ENCODE results near the gene CATSPER3.

Gene CATSPER3

DNA sequence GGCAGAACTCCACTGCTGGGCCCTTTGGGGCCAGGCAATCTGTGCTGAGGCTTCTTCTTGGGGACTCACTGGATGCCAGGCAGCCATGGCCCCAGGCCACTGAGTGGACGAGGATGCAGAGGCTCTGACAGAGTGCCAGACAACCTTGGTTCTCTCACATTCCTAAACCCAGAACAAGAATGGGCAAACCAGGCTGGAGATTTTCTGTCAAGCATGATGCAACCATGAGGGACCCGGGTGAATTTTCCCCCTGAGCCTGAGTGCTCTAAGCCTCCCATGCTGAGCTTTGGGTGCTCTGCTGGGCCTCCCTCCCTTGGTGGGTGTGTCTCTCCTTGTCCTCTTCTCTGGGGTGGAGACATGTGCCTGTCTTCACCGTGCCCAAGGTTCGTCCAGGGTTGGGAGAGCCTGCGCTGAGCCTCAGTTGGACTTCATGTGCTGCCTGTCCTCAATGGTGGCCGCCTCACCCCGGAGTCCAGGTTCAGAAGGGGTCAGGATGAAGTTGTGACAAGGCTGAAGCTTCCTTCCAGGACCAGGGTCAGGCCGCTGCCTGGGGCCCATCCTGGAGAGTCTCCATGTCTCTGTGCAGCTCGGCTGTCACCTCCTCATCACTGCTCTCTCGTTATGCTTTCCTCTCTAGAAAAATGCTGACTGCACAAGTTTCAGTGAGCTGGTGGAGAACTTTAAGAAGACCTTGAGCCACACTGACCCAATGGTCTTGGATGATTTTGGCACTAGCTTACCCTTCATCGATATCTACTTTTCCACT lies 42.2 kb downstream of the CATSPER3 start:
- Histone ChIP-seq H3K36me3 (ENCODE audit: control insufficient read depth in 5 of 5, insufficient read depth in 5 of 5, low read length in 5 of 5) (no peaks in the 10 kb centered on the region), H3K4me3 (ENCODE audit: low read depth in 1 of 5, low read length in 5 of 5) (no peak overlapping the region), H3K27me3 (ENCODE audit: control insufficient read depth in 5 of 5, insufficient read depth in 4 of 5, low read length in 5 of 5) (no peaks in the 10 kb centered on the region), H3K4me1 (ENCODE audit: control insufficient read depth in 5 of 5, insufficient read depth in 5 of 5, low read length in 5 of 5) (peaks cover 0 to 21% (median 10%) of the 10 kb centered on the region in 5 donors), H3K27ac (ENCODE audit: low read depth, low read length) (no peak overlapping the region), H3K9me3 (ENCODE audit: control insufficient read depth in 5 of 5, low read length in 5 of 5) (no peaks in the 10 kb centered on the region), H3K9ac (ENCODE audit: low read length in 5 of 5) (no peak overlapping the region)

DNA sequence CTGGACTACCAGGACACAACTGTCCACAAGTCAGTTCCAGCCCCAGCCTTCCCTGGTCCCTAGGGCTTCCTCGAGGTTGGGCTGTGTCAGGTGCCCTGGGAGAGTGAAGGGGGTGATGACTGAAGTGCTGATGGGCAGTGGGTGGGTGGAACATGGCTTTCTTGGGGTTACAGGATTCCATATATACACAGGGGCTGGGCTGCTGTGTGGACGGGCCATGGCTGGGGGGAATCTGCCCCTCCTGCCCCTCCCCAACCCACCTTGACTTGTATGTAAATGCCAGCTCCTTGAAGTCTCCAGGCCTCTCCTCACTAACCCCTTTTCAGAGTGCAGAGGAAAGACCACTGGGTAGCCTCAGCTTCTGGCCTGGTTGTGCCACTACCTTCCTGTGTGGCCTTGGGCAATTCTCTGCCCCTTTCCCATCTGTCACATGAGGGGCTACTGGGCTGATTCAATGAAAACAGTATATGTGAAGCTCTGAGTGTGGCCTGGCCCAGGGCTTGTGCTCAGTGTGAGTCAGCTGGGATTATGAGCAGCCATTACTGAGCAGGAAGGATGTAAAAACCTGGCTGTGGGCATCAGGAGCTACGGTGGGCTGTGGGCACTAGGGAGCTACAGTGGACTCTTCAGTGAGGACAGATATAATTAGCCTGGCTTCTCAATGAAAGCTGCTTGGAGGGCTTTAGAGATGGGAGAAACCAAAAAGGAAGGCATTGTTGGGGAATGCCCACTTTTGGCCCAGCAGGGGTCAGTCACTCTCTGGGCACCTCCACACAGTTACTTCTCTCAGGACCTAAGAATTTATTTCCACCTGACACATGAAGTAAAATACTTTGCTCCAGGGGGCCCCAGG lies 43.0 kb downstream of the CATSPER3 start:
- Histone ChIP-seq H3K4me3 (ENCODE audit: low read depth in 1 of 5, low read length in 5 of 5) (no peak overlapping the region), H3K9me3 (ENCODE audit: control insufficient read depth in 5 of 5, low read length in 5 of 5) (no peaks in the 10 kb centered on the region), H3K27me3 (ENCODE audit: control insufficient read depth in 5 of 5, insufficient read depth in 4 of 5, low read length in 5 of 5) (no peaks in the 10 kb centered on the region), H3K4me1 (ENCODE audit: control insufficient read depth in 5 of 5, insufficient read depth in 5 of 5, low read length in 5 of 5) (peaks cover 1 to 21% (median 10%) of the 10 kb centered on the region in 5 donors), H3K27ac (ENCODE audit: low read depth, low read length) (no peak overlapping the region), H3K9ac (ENCODE audit: low read length in 5 of 5) (no peak overlapping the region), H3K36me3 (ENCODE audit: control insufficient read depth in 5 of 5, insufficient read depth in 5 of 5, low read length in 5 of 5) (no peaks in the 10 kb centered on the region)

DNA sequence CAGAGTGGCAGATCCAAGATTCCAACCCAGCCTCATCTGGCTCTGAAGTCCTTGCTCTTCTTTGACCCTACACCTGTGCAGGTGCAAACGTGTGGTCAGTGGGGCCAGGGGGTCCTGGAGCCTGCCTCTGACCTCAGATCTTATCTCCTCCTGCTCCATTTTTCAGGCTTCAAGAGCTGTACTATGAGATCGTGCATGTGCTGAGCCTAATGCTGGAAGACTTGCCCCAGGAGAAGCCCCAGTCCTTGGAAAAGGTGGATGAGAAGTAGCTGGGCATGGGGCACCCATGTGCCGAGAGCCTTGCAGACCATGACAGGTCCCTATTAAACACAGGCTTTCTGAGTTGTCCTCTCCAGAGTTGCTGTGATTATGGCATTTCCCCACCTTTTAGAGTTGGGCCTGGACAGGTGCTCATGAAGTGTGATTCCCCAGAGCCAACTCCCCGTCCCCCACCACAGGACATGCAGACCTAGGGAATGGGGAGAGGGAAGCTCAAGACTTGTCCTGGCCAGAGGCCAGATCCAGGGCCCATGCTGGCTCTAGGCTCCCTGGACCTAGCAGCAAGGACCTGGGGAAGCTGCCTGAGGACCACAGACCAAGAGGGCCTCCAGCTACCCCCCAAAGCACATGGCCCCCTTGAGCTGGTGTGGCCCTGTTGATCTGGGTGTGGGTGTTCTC lies 43.8 kb downstream of the CATSPER3 start:
- H3K4me1 ChIP-seq (ENCODE audit: control insufficient read depth in 5 of 5, insufficient read depth in 5 of 5, low read length in 5 of 5), result peaks cover 1 to 21% (median 10%) of the 10 kb centered on the region in 5 donors
- H3K36me3 ChIP-seq (ENCODE audit: control insufficient read depth in 5 of 5, insufficient read depth in 5 of 5, low read length in 5 of 5), result no peaks in the 10 kb centered on the region
- no peak overlapping the region for H3K27ac ChIP-seq (ENCODE audit: low read depth, low read length)

DNA sequence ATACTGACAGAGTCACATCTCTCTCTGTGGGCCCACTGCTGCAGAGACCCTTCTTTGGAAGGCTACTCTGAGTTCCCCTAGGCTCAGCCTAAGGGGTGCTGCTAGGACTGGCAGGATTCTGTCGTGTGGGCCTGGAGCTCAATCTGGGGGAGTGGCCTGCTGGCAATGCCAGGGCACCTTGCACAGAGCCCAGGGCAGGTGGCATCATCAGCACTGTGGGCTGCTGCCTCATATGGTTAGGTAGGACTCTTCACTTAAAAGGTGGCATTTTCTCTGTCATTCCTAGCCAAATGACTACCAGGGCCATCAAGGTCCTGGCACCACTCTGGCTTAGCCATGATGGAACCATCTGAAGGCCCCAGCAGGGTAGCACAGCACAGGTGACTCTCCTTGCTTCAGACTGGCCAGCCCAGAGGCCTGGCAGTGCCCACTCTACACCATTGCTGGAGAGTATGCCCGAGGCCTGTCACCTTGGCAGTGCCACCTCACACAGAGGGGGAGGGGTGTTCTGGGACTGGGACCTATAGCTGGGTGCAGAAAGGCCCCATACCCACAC lies 44.4 kb downstream of the CATSPER3 start:
- Histone ChIP-seq H3K9me3 (ENCODE audit: control insufficient read depth in 5 of 5, low read length in 5 of 5) (no peaks in the 10 kb centered on the region), H3K27ac (ENCODE audit: low read depth, low read length) (no peak overlapping the region), H3K4me1 (ENCODE audit: control insufficient read depth in 5 of 5, insufficient read depth in 5 of 5, low read length in 5 of 5) (peaks cover 1 to 21% (median 10%) of the 10 kb centered on the region in 5 donors), H3K36me3 (ENCODE audit: control insufficient read depth in 5 of 5, insufficient read depth in 5 of 5, low read length in 5 of 5) (no peaks in the 10 kb centered on the region), H3K4me3 (ENCODE audit: low read depth in 1 of 5, low read length in 5 of 5) (no peak overlapping the region), H3K9ac (ENCODE audit: low read length in 5 of 5) (no peak overlapping the region), H3K27me3 (ENCODE audit: control insufficient read depth in 5 of 5, insufficient read depth in 4 of 5, low read length in 5 of 5) (no peaks in the 10 kb centered on the region)

More for the DNA sequence above, 43.8 kb downstream of the CATSPER3 start:
- H3K9me3 ChIP-seq (ENCODE audit: control insufficient read depth in 5 of 5, low read length in 5 of 5), result no peaks in the 10 kb centered on the region
- H3K9ac ChIP-seq (ENCODE audit: low read length in 5 of 5), result no peak overlapping the region
- no peaks in the 10 kb centered on the region for H3K27me3 ChIP-seq (ENCODE audit: control insufficient read depth in 5 of 5, insufficient read depth in 4 of 5, low read length in 5 of 5)
- H3K4me3 ChIP-seq (ENCODE audit: low read depth in 1 of 5, low read length in 5 of 5), result no peak overlapping the region

DNA sequence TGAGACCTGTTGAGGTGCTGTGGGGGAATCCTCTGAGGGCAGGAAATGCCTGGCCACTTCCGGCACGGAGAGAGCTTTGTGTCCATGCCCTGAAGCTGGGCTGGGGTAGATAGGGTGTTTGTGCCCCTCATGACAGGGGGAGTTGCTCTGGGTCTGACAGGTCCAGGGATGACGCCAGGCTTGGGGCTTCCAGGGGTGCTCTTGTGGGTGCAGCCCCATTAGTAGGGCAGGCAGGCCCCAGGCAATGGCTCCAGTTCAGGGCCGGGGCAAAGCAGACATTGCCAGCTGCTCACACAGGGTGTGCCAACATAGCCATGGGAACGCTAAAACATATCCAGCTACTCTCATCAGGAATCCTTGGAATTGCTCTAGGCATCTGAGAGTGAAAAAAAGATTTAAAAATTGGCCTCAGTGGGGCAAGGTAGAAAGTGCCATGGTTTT lies 45.3 kb downstream of the CATSPER3 start:
- peaks cover 1 to 21% (median 10%) of the 10 kb centered on the region in 5 donors for H3K4me1 ChIP-seq (ENCODE audit: control insufficient read depth in 5 of 5, insufficient read depth in 5 of 5, low read length in 5 of 5)
- no peaks in the 10 kb centered on the region for H3K9me3 ChIP-seq (ENCODE audit: control insufficient read depth in 5 of 5, low read length in 5 of 5)
- no peak overlapping the region for H3K27ac ChIP-seq (ENCODE audit: low read depth, low read length)
- no peak overlapping the region for H3K9ac ChIP-seq (ENCODE audit: low read length in 5 of 5)
- no peaks in the 10 kb centered on the region for H3K36me3 ChIP-seq (ENCODE audit: control insufficient read depth in 5 of 5, insufficient read depth in 5 of 5, low read length in 5 of 5)
- no peak overlapping the region for H3K4me3 ChIP-seq (ENCODE audit: low read depth in 1 of 5, low read length in 5 of 5)
- no peaks in the 10 kb centered on the region for H3K27me3 ChIP-seq (ENCODE audit: control insufficient read depth in 5 of 5, insufficient read depth in 4 of 5, low read length in 5 of 5)

DNA sequence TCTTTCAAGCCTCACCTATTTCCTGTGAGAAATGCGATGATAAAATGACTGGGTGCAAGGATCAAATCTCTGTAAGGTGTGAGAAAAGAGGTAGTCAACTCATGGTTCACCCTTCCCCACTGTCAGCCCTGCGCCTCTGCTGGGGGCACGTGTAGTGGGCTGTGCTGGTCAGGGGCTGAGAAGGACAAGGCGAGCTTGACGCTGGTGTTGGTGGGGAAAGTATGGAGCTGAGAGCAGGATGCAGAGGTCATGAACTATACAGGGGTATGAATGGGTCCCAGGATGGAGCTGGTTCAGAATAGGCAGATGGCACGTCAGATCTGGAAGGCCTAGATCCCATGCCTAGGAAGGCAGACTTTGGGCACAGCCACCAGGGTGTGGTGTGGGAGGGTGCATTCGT lies 45.7 kb downstream of the CATSPER3 start:
- H3K36me3 ChIP-seq (ENCODE audit: control insufficient read depth in 5 of 5, insufficient read depth in 5 of 5, low read length in 5 of 5), result no peaks in the 10 kb centered on the region
- H3K4me1 ChIP-seq (ENCODE audit: control insufficient read depth in 5 of 5, insufficient read depth in 5 of 5, low read length in 5 of 5), result peaks cover 1 to 21% (median 10%) of the 10 kb centered on the region in 5 donors
- H3K4me3 ChIP-seq (ENCODE audit: low read depth in 1 of 5, low read length in 5 of 5), result no peak overlapping the region
- no peaks in the 10 kb centered on the region for H3K9me3 ChIP-seq (ENCODE audit: control insufficient read depth in 5 of 5, low read length in 5 of 5)
- no peak overlapping the region for H3K27ac ChIP-seq (ENCODE audit: low read depth, low read length)
- H3K9ac ChIP-seq (ENCODE audit: low read length in 5 of 5), result no peak overlapping the region
- no peaks in the 10 kb centered on the region for H3K27me3 ChIP-seq (ENCODE audit: control insufficient read depth in 5 of 5, insufficient read depth in 4 of 5, low read length in 5 of 5)

DNA sequence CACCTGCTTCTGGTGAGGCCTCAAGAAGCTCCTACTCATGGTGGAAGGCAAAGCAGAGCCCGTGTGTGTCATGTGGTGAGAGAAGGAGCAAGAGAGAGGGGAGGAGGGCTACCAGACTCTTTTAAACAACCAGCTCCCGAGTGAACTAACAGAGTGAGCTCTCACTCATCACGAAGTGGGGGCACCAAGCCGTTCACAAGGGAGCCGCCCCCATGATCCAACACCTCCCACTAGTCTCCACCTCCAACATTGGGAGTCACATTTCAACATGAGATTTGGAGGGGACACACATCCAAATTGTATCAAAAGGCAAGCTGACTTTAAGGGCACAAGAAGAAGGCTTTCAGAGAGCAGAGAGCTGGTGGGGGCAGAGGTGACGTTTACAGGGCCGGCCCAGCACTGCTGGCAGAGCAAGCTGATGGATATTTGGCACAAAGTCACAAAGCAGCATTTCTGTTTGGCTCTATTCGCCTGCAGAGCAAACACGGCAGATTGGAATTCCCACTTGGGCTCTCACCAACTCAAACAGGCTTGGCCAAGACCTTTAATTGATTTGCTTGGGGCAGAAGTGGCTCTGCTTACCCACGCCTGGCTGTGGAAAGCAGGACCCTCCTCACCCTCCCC lies 46.4 kb downstream of the CATSPER3 start:
- Histone ChIP-seq H3K36me3 (ENCODE audit: control insufficient read depth in 5 of 5, insufficient read depth in 5 of 5, low read length in 5 of 5) (no peaks in the 10 kb centered on the region), H3K4me1 (ENCODE audit: control insufficient read depth in 5 of 5, insufficient read depth in 5 of 5, low read length in 5 of 5) (peaks cover 1 to 21% (median 10%) of the 10 kb centered on the region in 5 donors), H3K27me3 (ENCODE audit: control insufficient read depth in 5 of 5, insufficient read depth in 4 of 5, low read length in 5 of 5) (no peaks in the 10 kb centered on the region), H3K4me3 (ENCODE audit: low read depth in 1 of 5, low read length in 5 of 5) (no peak overlapping the region), H3K27ac (ENCODE audit: low read depth, low read length) (no peak overlapping the region), H3K9me3 (ENCODE audit: control insufficient read depth in 5 of 5, low read length in 5 of 5) (no peaks in the 10 kb centered on the region), H3K9ac (ENCODE audit: low read length in 5 of 5) (no peak overlapping the region)

DNA sequence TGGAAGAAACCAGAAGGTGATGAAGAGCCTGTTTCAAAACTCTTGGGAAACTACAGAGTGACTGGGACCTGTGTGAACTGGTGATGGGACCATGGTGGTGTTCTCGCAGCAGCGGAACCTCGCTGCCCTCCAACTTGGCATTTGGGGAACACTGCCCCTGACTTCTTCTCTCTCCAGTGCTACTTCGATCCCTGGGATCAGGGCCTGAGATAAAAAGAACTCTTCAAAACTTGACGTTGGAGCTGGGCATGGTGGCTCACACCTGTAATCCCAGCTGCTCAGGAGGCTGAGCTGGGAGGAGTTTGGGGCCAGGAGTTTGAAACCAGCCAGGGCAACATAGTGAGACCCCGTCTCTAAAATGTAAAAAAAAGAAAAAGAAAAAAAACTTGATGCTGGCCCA lies 48.2 kb downstream of the CATSPER3 start:
- no peak overlapping the region for H3K4me3 ChIP-seq (ENCODE audit: low read depth in 1 of 5, low read length in 5 of 5)
- no peaks in the 10 kb centered on the region for H3K36me3 ChIP-seq (ENCODE audit: control insufficient read depth in 5 of 5, insufficient read depth in 5 of 5, low read length in 5 of 5)
- H3K4me1 ChIP-seq (ENCODE audit: control insufficient read depth in 5 of 5, insufficient read depth in 5 of 5, low read length in 5 of 5), result peaks cover 1 to 21% (median 10%) of the 10 kb centered on the region in 5 donors
- no peak overlapping the region for H3K9ac ChIP-seq (ENCODE audit: low read length in 5 of 5)
- no peaks in the 10 kb centered on the region for H3K9me3 ChIP-seq (ENCODE audit: control insufficient read depth in 5 of 5, low read length in 5 of 5)
- H3K27ac ChIP-seq (ENCODE audit: low read depth, low read length), result no peak overlapping the region
- no peaks in the 10 kb centered on the region for H3K27me3 ChIP-seq (ENCODE audit: control insufficient read depth in 5 of 5, insufficient read depth in 4 of 5, low read length in 5 of 5)

DNA sequence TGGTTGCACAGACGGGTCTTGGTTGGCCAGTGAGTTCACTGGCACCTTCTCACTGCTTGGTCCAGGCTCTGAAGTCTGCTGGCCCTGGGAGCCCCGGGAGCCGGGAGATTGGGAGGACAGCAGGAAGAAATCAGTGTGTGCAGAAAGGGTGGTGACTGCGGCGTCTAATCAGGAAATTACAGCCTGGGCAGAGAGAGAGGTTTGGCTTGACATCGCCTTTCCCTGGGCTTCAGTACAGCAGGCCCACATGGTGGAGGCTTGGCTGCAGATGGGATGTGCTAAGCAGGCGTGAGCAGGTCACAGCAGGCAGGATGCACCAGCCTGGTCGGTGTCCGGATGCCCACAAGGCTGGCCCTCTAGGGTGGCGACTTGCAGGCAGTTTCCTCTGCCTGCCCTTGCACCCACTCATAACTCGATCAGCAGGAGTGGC lies 49.2 kb downstream of the CATSPER3 start:
- Histone ChIP-seq H3K36me3 (ENCODE audit: control insufficient read depth in 5 of 5, insufficient read depth in 5 of 5, low read length in 5 of 5) (no peaks in the 10 kb centered on the region), H3K4me3 (ENCODE audit: low read depth in 1 of 5, low read length in 5 of 5) (no peak overlapping the region), H3K9ac (ENCODE audit: low read length in 5 of 5) (no peak overlapping the region), H3K27ac (ENCODE audit: low read depth, low read length) (no peak overlapping the region), H3K9me3 (ENCODE audit: control insufficient read depth in 5 of 5, low read length in 5 of 5) (no peaks in the 10 kb centered on the region), H3K4me1 (ENCODE audit: control insufficient read depth in 5 of 5, insufficient read depth in 5 of 5, low read length in 5 of 5) (peaks cover 1 to 21% (median 10%) of the 10 kb centered on the region in 5 donors), H3K27me3 (ENCODE audit: control insufficient read depth in 5 of 5, insufficient read depth in 4 of 5, low read length in 5 of 5) (no peaks in the 10 kb centered on the region)

Data from subcutaneous abdominal adipose tissue (tissue), 5 donors.